GM19372 (cell line): Measurements from ENCODE around the gene CFAP107.
"Not testable (repeated sequence)": the region's sequence is repeated elsewhere in the genome, so short reads cannot be mapped to it uniquely, and the experiment has no call there.

Experiments used
- ATAC-seq: cut with Tn5 transposase; IDR thresholded peaks from one replicate; pipeline ENCODE4 v1.9.1; 2021; ENCODE audit warnings: mild to moderate bottlenecking, low read depth, moderate library complexity; ENCODE audit not compliant: unreplicated experiment

CFAP107 gene

GRCh38 chr1:12776801-12777557, 31.0 kb downstream of the CFAP107 start:
- ATAC-seq, result no peak

GRCh38 chr1:12778061-12778460, 32.1 kb downstream of the CFAP107 start:
- ATAC-seq, result no peak

GRCh38 chr1:12778907-12779306, 32.9 kb downstream of the CFAP107 start:
- no peak for ATAC-seq

- ATAC-seq, result not testable (repeated sequence)
Measured at GRCh38 chr1:12781488-12781887, 35.5 kb downstream of the CFAP107 start.

- not testable (repeated sequence) for ATAC-seq
Measured at GRCh38 chr1:12783783-12784182, 37.8 kb downstream of the CFAP107 start.

- not testable (repeated sequence) for ATAC-seq
Measured at GRCh38 chr1:12784729-12785128, 38.7 kb downstream of the CFAP107 start.

- not testable (repeated sequence) for ATAC-seq
Measured at GRCh38 chr1:12791097-12791496, 45.1 kb downstream of the CFAP107 start, which contains the start of gene PRAMEF1. TSS of gene PRAMEF1 (plus strand) at chr1:12791397. CDS start at chr1:12793228, 1,831 bp downstream.

- ATAC-seq, result no peak
Measured at GRCh38 chr1:12798911-12799310, 52.9 kb downstream of the CFAP107 start.

- no peak for ATAC-seq
Measured at GRCh38 chr1:12799730-12800129, 53.7 kb downstream of the CFAP107 start.

GRCh38 chr1:12809933-12810332, 63.9 kb downstream of the CFAP107 start:
- ATAC-seq, result no peak

- ATAC-seq, result no peak
Measured at GRCh38 chr1:12810691-12811408, 64.8 kb downstream of the CFAP107 start.

GRCh38 chr1:12811409-12811784, 65.4 kb downstream of the CFAP107 start:
- no peak for ATAC-seq
